ENCODE data around the gene GNG13. TPM values are rescaled to one million over a fixed set of nuclear protein-coding genes. Genes with fewer than 3 reads are reported as not detected.

Gene GNG13
- total and polyA plus RNA-seq, 9 of the 15 experiments (the other 6 are each of a cell fraction or from before 2014, with no cell fraction given): not detected

GRCh38 chr16:788399-789126, 12.0 kb downstream of the GNG13 start, which contains the start of gene CHTF18 (continued):
- TF ChIP-seq CXXC5 (CRISPR knock-in tag; IDR thresholded peaks at IDR 0.05) (peak; percentile 90), ZBTB8A (IDR thresholded peaks at IDR 0.05; ENCODE audit: partially characterized antibody) (no peak), THAP12 (CRISPR knock-in tag; IDR thresholded peaks at IDR 0.05) (0 out of 2 replicates have a peak, but pooled peaks have one; percentile 46), MLLT1 (IDR thresholded peaks at IDR 0.05) (peak in 1 of 2 experiments; percentile 86; a peak in 2 of 4 replicates), MBD2 (IDR thresholded peaks at IDR 0.05; ENCODE audit: borderline replicate concordance, low read depth) (peak; percentile 46; the same call in 1 of the 2 replicates), HMGN3 (IDR thresholded peaks at IDR 0.05; ENCODE audit: borderline replicate concordance, extremely low read depth, insufficient read length, low read depth, low read length) (peak; percentile 71), ZNF318 (IDR thresholded peaks at IDR 0.05; ENCODE audit: borderline replicate concordance in 1 of 2, low read depth in 1 of 2) (no peak), JUN (IDR thresholded peaks at IDR 0.05; ENCODE audit: borderline replicate concordance, low read depth, low read length) (peak; percentile 27; the same call in 1 of the 2 replicates), JUN (CRISPR knock-in tag; IDR thresholded peaks at IDR 0.05; ENCODE audit: borderline replicate concordance) (no peak), TBP (optimal IDR thresholded peaks at IDR 0.05; ENCODE audit: low read depth, low read length) (peak; percentile 6), BMI1 (IDR thresholded peaks at IDR 0.05; ENCODE audit: low read length) (no peak), HBP1 (CRISPR knock-in tag; IDR thresholded peaks at IDR 0.05) (no peak), RFX7 (CRISPR knock-in tag; IDR thresholded peaks at IDR 0.05) (no peak)

Measured in K562 (cell line).